ENCODE data around the gene NOTCH4. TPM values are rescaled to one million over a fixed set of nuclear protein-coding genes. Genes with fewer than 3 reads are reported as not detected.

NOTCH4 gene
- total and polyA plus RNA-seq, 9 of the 15 experiments (the other 6 are each of a cell fraction or from before 2014, with no cell fraction given), result 0.24 to 4.3 (median 1.7) TPM

DNA sequence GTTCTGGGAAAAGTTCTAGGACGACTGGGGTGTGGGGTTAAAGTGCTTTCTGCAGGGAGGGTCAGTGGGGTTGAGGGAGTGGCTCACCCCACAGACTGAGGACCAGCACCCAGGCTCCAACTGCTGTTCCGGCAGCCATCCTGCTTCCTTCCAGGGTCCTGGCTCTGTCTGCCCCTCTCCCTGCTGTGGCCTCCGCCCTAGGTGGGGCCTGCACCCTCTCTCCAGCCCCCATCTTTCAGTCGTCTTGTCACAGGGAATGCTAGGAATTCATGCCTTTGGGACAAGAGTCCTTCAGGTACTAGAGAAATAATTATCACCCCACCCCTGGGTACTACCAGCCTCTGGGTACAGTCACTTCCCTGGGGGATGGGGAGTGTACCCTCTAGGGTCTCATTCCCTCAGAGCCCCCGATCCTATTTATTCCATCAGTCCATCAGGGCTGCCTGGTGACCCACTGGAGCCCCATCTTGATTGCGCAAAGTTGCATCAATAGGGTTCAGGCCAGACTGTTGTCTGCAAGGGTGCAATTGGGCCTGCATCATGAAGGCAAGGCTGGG, 39.7 kb downstream of the NOTCH4 start, which contains the start of gene AGER:
Gene AGER (minus strand): TSS at position 170 of the 557 bp plus-strand sequence. CDS start 31 bp downstream, at position 139.
- in situ Hi-C loops (cut with MboI), result no loop called here
- Histone ChIP-seq H4K20me1 (replicated peaks; ENCODE audit: control insufficient read depth, insufficient read depth, low read length) (no peaks in the 10 kb centered on the region), H3K27me3 (ENCODE audit: control insufficient read depth in 2 of 2, insufficient read depth in 2 of 2, low read length in 2 of 2) (no peaks in the 10 kb centered on the region), H3K4me3 (no peak within 1 kb of the TSS), H3K9ac (ENCODE audit: insufficient read depth in 1 of 2, low read depth in 2 of 2, low read length in 2 of 2) (peak within 1 kb of the TSS; percentile 42 to 82), H3K36me3 (ENCODE audit: control insufficient read depth, insufficient read depth, low read length) (peaks cover 85% of the 10 kb centered on the region; the same call in 2 of the 3 replicates), H3K4me2 (ENCODE audit: insufficient read depth, low read length) (no peak within 1 kb of the TSS), H3K4me1 (replicated peaks in 1 of 2; ENCODE audit: control insufficient read depth in 2 of 2, insufficient read depth in 2 of 2, low read length in 2 of 2) (peaks cover 64 to 69% of the 10 kb centered on the region in 2 experiments), H3K79me2 (ENCODE audit: control insufficient read depth, insufficient read depth, low read length) (peaks cover 61% of the 10 kb centered on the region), H3K9me3 (replicated peaks; ENCODE audit: control insufficient read depth, insufficient read depth, low read depth, low read length) (no peaks in the 10 kb centered on the region), H3K27ac (ENCODE audit: extremely low read depth, low read depth, low read length) (peak within 1 kb of the TSS; percentile 56; the same call in 2 of the 3 replicates), H3K9me1 (ENCODE audit: control insufficient read depth, insufficient read depth, low read length) (peaks cover 7% of the 10 kb centered on the region), H2AFZ (ENCODE audit: low read depth, low read length) (no peak within 1 kb of the TSS)
- 81% methylated on average over 6 of the region's 6 CpGs for WGBS (ENCODE audit: insufficient coverage, low coverage, missing lambda C conversion rate)
- DNase-seq (ENCODE audit: extremely low read depth in 1 of 4, low spot score in 3 of 4), result peak in 1 of 4 experiments; percentile 24
- no TSS peak for BruUV-seq (replicated peaks)
- ChIA-PET POLR2A (no interaction called here), CTCF (ENCODE audit: low intra/inter-chr PET ratio) (no interaction called here)
- 0 out of 3 replicates have a peak, but pooled peaks have one; percentile 1 for ATAC-seq
- FAIRE-seq, result no peak
- intact Hi-C loops (cut with micrococcal nuclease), result no loop called here
- no peak for TF ChIP-seq SRSF1 (IDR thresholded peaks at IDR 0.05; ENCODE audit: low read depth, low read length)
- TF ChIP-seq NFXL1 (CRISPR knock-in tag; IDR thresholded peaks at IDR 0.05), result peak; percentile 77; the same call in 1 of the 2 replicates
- TF ChIP-seq, protein P1, sequence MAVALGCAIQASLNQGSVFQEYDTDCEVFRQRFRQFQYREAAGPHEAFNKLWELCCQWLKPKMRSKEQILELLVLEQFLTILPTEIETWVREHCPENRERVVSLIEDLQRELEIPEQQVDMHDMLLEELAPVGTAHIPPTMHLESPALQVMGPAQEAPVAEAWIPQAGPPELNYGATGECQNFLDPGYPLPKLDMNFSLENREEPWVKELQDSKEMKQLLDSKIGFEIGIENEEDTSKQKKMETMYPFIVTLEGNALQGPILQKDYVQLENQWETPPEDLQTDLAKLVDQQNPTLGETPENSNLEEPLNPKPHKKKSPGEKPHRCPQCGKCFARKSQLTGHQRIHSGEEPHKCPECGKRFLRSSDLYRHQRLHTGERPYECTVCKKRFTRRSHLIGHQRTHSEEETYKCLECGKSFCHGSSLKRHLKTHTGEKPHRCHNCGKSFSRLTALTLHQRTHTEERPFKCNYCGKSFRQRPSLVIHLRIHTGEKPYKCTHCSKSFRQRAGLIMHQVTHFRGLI (CRISPR knock-in tag; IDR thresholded peaks at IDR 0.05), result 0 out of 2 replicates have a peak, but pooled peaks have one; percentile 45
- TF ChIP-seq POLR2A (conservative IDR thresholded peaks at IDR 0.05), result peak; percentile 71
- peak; percentile 47; the same call in 1 of the 2 replicates for TF ChIP-seq KLF6 (CRISPR knock-in tag; IDR thresholded peaks at IDR 0.05; ENCODE audit: borderline replicate concordance)
- peak; percentile 61 for TF ChIP-seq RBFOX2 (IDR thresholded peaks at IDR 0.05; ENCODE audit: low read depth, low read length)
- TF ChIP-seq SMAD4 (CRISPR knock-in tag; conservative IDR thresholded peaks at IDR 0.05), result peak; percentile 93
- TF ChIP-seq ZNF561 (CRISPR knock-in tag; conservative IDR thresholded peaks at IDR 0.05), result 0 out of 2 replicates have a peak, but pooled peaks have one; percentile 67
- TF ChIP-seq ERF (CRISPR knock-in tag; IDR thresholded peaks at IDR 0.05), result 0 out of 2 replicates have a peak, but pooled peaks have one; percentile 38
- TF ChIP-seq, protein P2, sequence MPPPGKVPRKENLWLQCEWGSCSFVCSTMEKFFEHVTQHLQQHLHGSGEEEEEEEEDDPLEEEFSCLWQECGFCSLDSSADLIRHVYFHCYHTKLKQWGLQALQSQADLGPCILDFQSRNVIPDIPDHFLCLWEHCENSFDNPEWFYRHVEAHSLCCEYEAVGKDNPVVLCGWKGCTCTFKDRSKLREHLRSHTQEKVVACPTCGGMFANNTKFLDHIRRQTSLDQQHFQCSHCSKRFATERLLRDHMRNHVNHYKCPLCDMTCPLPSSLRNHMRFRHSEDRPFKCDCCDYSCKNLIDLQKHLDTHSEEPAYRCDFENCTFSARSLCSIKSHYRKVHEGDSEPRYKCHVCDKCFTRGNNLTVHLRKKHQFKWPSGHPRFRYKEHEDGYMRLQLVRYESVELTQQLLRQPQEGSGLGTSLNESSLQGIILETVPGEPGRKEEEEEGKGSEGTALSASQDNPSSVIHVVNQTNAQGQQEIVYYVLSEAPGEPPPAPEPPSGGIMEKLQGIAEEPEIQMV (tag; conservative IDR thresholded peaks at IDR 0.05; ENCODE audit: low read depth), result 0 out of 2 replicates have a peak, but pooled peaks have one; percentile 38
- TF ChIP-seq POLR2AphosphoS2 (IDR thresholded peaks at IDR 0.05; ENCODE audit: low read length), result peak; percentile 89
- peak; percentile 49; the same call in 1 of the 2 replicates for TF ChIP-seq MECOM (CRISPR knock-in tag; IDR thresholded peaks at IDR 0.05)
- TF ChIP-seq EHMT2 (IDR thresholded peaks at IDR 0.05), result no peak
- TF ChIP-seq, protein P3, sequence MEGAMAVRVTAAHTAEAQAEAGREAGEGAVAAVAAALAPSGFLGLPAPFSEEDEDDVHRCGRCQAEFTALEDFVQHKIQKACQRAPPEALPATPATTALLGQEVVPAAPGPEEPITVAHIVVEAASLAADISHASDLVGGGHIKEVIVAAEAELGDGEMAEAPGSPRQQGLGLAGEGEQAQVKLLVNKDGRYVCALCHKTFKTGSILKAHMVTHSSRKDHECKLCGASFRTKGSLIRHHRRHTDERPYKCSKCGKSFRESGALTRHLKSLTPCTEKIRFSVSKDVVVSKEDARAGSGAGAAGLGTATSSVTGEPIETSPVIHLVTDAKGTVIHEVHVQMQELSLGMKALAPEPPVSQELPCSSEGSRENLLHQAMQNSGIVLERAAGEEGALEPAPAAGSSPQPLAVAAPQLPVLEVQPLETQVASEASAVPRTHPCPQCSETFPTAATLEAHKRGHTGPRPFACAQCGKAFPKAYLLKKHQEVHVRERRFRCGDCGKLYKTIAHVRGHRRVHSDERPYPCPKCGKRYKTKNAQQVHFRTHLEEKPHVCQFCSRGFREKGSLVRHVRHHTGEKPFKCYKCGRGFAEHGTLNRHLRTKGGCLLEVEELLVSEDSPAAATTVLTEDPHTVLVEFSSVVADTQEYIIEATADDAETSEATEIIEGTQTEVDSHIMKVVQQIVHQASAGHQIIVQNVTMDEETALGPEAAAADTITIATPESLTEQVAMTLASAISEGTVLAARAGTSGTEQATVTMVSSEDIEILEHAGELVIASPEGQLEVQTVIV (CRISPR knock-in tag; IDR thresholded peaks at IDR 0.05; ENCODE audit: borderline replicate concordance), result peak; percentile 62; the same call in 1 of the 2 replicates
- TF ChIP-seq, protein P4, sequence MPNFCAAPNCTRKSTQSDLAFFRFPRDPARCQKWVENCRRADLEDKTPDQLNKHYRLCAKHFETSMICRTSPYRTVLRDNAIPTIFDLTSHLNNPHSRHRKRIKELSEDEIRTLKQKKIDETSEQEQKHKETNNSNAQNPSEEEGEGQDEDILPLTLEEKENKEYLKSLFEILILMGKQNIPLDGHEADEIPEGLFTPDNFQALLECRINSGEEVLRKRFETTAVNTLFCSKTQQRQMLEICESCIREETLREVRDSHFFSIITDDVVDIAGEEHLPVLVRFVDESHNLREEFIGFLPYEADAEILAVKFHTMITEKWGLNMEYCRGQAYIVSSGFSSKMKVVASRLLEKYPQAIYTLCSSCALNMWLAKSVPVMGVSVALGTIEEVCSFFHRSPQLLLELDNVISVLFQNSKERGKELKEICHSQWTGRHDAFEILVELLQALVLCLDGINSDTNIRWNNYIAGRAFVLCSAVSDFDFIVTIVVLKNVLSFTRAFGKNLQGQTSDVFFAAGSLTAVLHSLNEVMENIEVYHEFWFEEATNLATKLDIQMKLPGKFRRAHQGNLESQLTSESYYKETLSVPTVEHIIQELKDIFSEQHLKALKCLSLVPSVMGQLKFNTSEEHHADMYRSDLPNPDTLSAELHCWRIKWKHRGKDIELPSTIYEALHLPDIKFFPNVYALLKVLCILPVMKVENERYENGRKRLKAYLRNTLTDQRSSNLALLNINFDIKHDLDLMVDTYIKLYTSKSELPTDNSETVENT (CRISPR knock-in tag; IDR thresholded peaks at IDR 0.05), result 0 out of 2 replicates have a peak, but pooled peaks have one; percentile 34

Measured in K562 (cell line).